CD14-positive monocyte (primary cell): ENCODE results near the gene ABCG8. TPM values are rescaled to one million over a fixed set of nuclear protein-coding genes. Genes with fewer than 3 reads are reported as not detected.

Source experiments
- DNase-seq, 3 donors: peaks; one replicate each; pipeline ENCODE4 v3.0.0-alpha.2; 2011 to 2022
- H2AFZ ChIP-seq: 2 replicates; pipeline ENCODE4 v1.6.0; 2012; ENCODE audit warnings: mild to moderate bottlenecking, low read depth, low read length, inconsistent platforms; ENCODE audit not compliant: insufficient read depth, poor library complexity, severe bottlenecking
- H3K27ac ChIP-seq, 2 donors: 1 replicate in 1 of 2; 2 replicates in 1 of 2; pipeline ENCODE4 v1.5.1; 2012 to 2013; ENCODE audit warnings: low read length in 2 of 2, control low read depth in 1 of 2, inconsistent platforms in 1 of 2, low read depth in 1 of 2, mild to moderate bottlenecking in 1 of 2
- H3K27me3 ChIP-seq, 2 donors: one replicate each; pipeline versions ENCODE4 v1.6.0 to v1.6.1; 2011 to 2013; ENCODE audit warnings: low read length in 2 of 2; ENCODE audit not compliant: control insufficient read depth in 2 of 2, insufficient read depth in 2 of 2
- H3K36me3 ChIP-seq, 2 donors: replicated peaks in 1 of 2; 1 replicate in 1 of 2; 2 replicates in 1 of 2; pipeline versions ENCODE4 v1.5.1 to v1.6.1; 2012 to 2013; ENCODE audit warnings: low read length in 2 of 2, control low read depth in 1 of 2, inconsistent platforms in 1 of 2, mild to moderate bottlenecking in 1 of 2; ENCODE audit not compliant: insufficient read depth in 2 of 2, control insufficient read depth in 1 of 2
- H3K4me1 ChIP-seq, 2 donors: 1 replicate in 1 of 2; 2 replicates in 1 of 2; pipeline versions ENCODE4 v1.5.1 to v1.6.1; 2012 to 2013; ENCODE audit warnings: low read length in 2 of 2, control low read depth in 1 of 2, inconsistent platforms in 1 of 2, mild to moderate bottlenecking in 1 of 2, moderate library complexity in 1 of 2; ENCODE audit not compliant: insufficient read depth in 2 of 2, control insufficient read depth in 1 of 2
- H3K4me2 ChIP-seq: replicated peaks from 2 replicates; pipeline ENCODE3; 2012; ENCODE audit warnings: low read length, moderate library complexity, mild to moderate bottlenecking; ENCODE audit not compliant: poor library complexity, severe bottlenecking; ENCODE audit errors: extremely low read depth
- H3K4me3 ChIP-seq, 3 experiments: fragments of 200-600 bp in 1 of 3; sonication (generic) in 1 of 3; replicated peaks in 1 of 3; 1 replicate in 2 of 3; 2 replicates in 1 of 3; pipeline ENCODE4 v1.5.1; 2011 to 2013; ENCODE audit warnings: low read length in 3 of 3, mild to moderate bottlenecking in 3 of 3, control low read depth in 2 of 3, low read depth in 2 of 3, inconsistent platforms in 1 of 3, moderate library complexity in 1 of 3
- H3K79me2 ChIP-seq: 2 replicates; pipeline ENCODE4 v1.6.0; 2012; ENCODE audit warnings: mild to moderate bottlenecking, control low read depth, inconsistent platforms, low read length, moderate library complexity; ENCODE audit not compliant: insufficient read depth
- H3K9ac ChIP-seq: 2 replicates; pipeline ENCODE4 v1.6.0; 2017; ENCODE audit warnings: low read length, mild to moderate bottlenecking; ENCODE audit not compliant: insufficient read depth, poor library complexity, severe bottlenecking
- H3K9me3 ChIP-seq, 2 donors: replicated peaks in 1 of 2; 1 replicate in 1 of 2; 2 replicates in 1 of 2; pipeline versions ENCODE4 v1.5.1 to v1.6.1; 2012 to 2013; ENCODE audit warnings: low read length in 2 of 2, control low read depth in 1 of 2; ENCODE audit not compliant: control insufficient read depth in 1 of 2, insufficient read depth in 1 of 2
- H4K20me1 ChIP-seq: 2 replicates; pipeline ENCODE4 v1.6.0; 2012; ENCODE audit warnings: mild to moderate bottlenecking, low read length, control low read depth, moderate library complexity; ENCODE audit not compliant: insufficient read depth
- H3K27ac Mint-ChIP-seq, 7 donors: one replicate each; pipeline ENCODE4 v1.8.0; 2020; ENCODE audit warnings: mild to moderate bottlenecking in 7 of 7, mixed read lengths in 7 of 7, moderate library complexity in 6 of 7, inconsistent platforms in 2 of 7
- H3K27me3 Mint-ChIP-seq, 3 donors: one replicate each; pipeline ENCODE4 v1.8.0; 2021 to 2022; ENCODE audit warnings: low read depth in 3 of 3, mild to moderate bottlenecking in 3 of 3, mixed read lengths in 3 of 3, moderate library complexity in 3 of 3, inconsistent platforms in 1 of 3
- H3K36me3 Mint-ChIP-seq, 2 donors: one replicate each; pipeline ENCODE4 v1.8.0; 2020; ENCODE audit warnings: mixed read lengths in 2 of 2, inconsistent platforms in 1 of 2, mild to moderate bottlenecking in 1 of 2
- H3K4me1 Mint-ChIP-seq: one replicate; pipeline ENCODE4 v1.8.0; 2020; ENCODE audit warnings: mild to moderate bottlenecking, mixed read lengths
- H3K4me3 Mint-ChIP-seq, 2 donors: one replicate each; pipeline ENCODE4 v1.8.0; 2020; ENCODE audit warnings: mild to moderate bottlenecking in 2 of 2, mixed read lengths in 2 of 2, moderate library complexity in 1 of 2
- H3K9me3 Mint-ChIP-seq, 7 donors: one replicate each; pipeline ENCODE4 v1.8.0; 2020 to 2022; ENCODE audit warnings: mixed read lengths in 7 of 7, mild to moderate bottlenecking in 6 of 7, moderate library complexity in 6 of 7, inconsistent platforms in 2 of 7
- CTCF ChIP-seq: fragments of 200-600 bp; IDR thresholded peaks from one replicate; pipeline ENCODE4 v1.8.0; 2022; ENCODE audit warnings: antibody characterized with exemption, mild to moderate bottlenecking
- WGBS: methylation state at CpG from one replicate; pipeline ENCODE4 v1.1.5; 2013; ENCODE audit warnings: missing lambda C conversion rate; ENCODE audit not compliant: insufficient coverage; 5-methylcytosine and 5-hydroxymethylcytosine counted together
- intact Hi-C, 2 donors: fragments of 100-400 bp; cut with micrococcal nuclease; formaldehyde crosslinking; loops; one replicate each; pipeline versions ENCODE4 v1.15.0 to v1.15.1; 2023
- polyA plus RNA-seq, 3 donors: library from polyadenylated mRNA; depleted of rRNA in 1 of 3; unstranded in 2 of 3; stranded (reverse) in 1 of 3; fragments of 300-500 nt in 2 of 3; fragments of >200 nt in 1 of 3; fragmentation: Illumina TruSeq in 2 of 3; gene quantifications; 1 replicate in 2 of 3; 2 replicates in 1 of 3; pipeline ENCODE4 v1.2.3, GENCODE V29; 2012 to 2021

The ABCG8 gene
- polyA plus RNA-seq, 3 donors: not detected

- H3K4me3 Mint-ChIP-seq: no peak overlapping the region
- no peaks in the 10 kb centered on the region for H3K79me2 ChIP-seq
Measured at GRCh38 chr2:43822839-43823238, 15.9 kb upstream of the ABCG8 start.

GRCh38 chr2:43823751-43824150 is 15.0 kb upstream of the ABCG8 start:
- WGBS: 87% methylated on average over 9 of the region's 11 CpGs
- intact Hi-C loops: no loop called here
- no peak for DNase-seq
- Histone ChIP-seq H3K4me3 (no peak overlapping the region), H3K9ac (no peak overlapping the region), H3K9me3 (no peaks in the 10 kb centered on the region), H3K27me3 (no peaks in the 10 kb centered on the region), H3K79me2 (no peaks in the 10 kb centered on the region), H3K27ac (no peak overlapping the region), H4K20me1 (no peaks in the 10 kb centered on the region), H2AFZ (no peak overlapping the region), H3K4me2 (no peak overlapping the region), H3K36me3 (no peaks in the 10 kb centered on the region), H3K4me1 (no peaks in the 10 kb centered on the region)
- H3K4me3 Mint-ChIP-seq: no peak overlapping the region
- H3K4me1 Mint-ChIP-seq: peaks cover 6% of the 10 kb centered on the region
- H3K9me3 Mint-ChIP-seq: peaks cover 0 to 2% (median 0%) of the 10 kb centered on the region in 7 donors
- H3K27me3 Mint-ChIP-seq: peaks cover 12 to 23% (median 15%) of the 10 kb centered on the region in 3 donors
- TF ChIP-seq CTCF: no peak
- H3K36me3 Mint-ChIP-seq: no peaks in the 10 kb centered on the region
- H3K27ac Mint-ChIP-seq: no peak overlapping the region

More at GRCh38 chr2:43822839-43823238, 15.9 kb upstream of the ABCG8 start:
- Histone ChIP-seq H3K27me3 (no peaks in the 10 kb centered on the region), H3K36me3 (no peaks in the 10 kb centered on the region), H3K4me1 (no peaks in the 10 kb centered on the region), H3K27ac (no peak overlapping the region), H4K20me1 (no peaks in the 10 kb centered on the region), H3K9ac (no peak overlapping the region), H3K9me3 (no peaks in the 10 kb centered on the region), H2AFZ (no peak overlapping the region), H3K4me2 (no peak overlapping the region), H3K4me3 (no peak overlapping the region)
- no peak for DNase-seq
- peaks cover 12 to 16% (median 14%) of the 10 kb centered on the region in 3 donors for H3K27me3 Mint-ChIP-seq
- peaks cover 0 to 2% (median 0%) of the 10 kb centered on the region in 7 donors for H3K9me3 Mint-ChIP-seq
- H3K36me3 Mint-ChIP-seq: no peaks in the 10 kb centered on the region
- intact Hi-C loops: no loop called here
- no peak overlapping the region for H3K27ac Mint-ChIP-seq
- peaks cover 11% of the 10 kb centered on the region for H3K4me1 Mint-ChIP-seq
- WGBS: 83% methylated on average over 5 of the region's 7 CpGs
- TF ChIP-seq CTCF: no peak
